ENCODE results near the gene EFCAB5.
"Not testable (repeated sequence)": the region's sequence is repeated elsewhere in the genome, so short reads cannot be mapped to it uniquely, and the experiment has no call there.

Gene EFCAB5

DNA sequence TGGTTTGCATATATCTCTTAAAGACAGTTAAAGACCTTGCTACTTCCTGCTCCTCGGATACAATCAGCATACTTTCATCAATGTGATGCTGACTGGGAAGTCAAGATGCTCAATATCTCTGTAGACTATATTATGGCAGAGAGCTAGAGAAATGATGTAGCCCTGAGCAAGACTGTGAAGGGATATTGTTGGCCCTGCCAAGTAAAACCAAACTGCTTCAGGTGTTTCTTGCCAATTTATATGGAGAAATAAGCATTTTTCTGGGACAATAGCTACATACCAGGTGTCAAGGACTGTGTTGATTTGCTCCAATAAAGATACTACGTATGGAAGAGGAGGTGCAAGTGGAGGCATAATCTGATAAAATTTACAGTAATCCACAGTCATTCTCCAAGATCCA lies 4.7 kb upstream of the EFCAB5 start:
- no peak for DNase-seq

DNA sequence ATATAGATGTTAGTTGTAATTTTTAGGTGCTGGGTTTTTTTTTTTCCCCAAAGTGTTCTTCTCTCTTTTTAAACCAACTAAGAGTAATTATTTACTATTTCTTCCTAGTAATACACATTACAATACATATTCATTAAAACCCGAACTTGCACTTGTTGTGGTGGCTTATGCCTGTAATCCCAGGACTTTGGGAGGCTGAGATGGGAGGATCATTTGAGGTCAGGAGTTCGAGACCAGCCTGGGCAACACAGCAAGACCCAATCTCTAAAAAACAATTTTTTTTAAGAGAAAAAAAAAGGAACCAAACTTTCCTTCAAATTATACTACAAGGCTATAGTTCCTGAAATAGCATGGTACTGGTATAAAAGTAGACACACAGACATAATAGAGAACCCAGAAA lies 3.8 kb downstream of the EFCAB5 start:
- DNase-seq, result no peak

DNA sequence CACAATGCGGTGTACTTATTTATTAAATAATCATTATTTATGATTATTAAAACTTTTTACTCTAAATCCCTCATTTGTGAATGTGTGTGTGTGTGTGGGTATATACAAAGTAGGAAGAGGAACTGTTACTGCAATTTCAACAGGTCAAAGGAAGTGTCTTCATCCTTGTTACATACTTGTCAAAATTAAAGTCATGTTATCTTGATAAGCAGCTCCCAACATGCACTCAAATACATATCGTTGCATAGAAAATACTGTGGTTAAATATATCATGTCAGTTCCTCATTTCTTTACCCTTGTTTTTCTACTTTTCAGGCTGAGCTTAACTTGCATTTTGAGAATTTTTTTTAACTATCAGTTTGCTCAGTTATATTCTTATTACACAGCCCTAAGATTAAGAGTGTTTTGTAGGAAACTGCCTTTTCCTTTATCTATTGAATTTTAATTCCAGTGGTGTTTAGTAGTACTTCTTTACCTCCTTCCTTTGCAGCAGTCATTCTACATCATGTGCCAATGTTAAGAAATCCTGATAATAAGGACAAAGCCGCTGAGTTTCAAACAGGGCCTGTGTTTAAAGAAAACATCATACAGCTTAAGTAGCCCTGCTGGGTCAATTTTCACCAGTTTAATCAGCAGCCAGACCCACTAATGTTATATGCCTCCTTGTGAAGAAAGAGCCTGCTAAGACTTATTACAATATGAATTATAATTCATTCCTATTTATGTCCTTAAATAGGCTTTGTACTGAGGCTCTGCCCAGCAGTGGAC lies 7.2 kb downstream of the EFCAB5 start:
- no peak for DNase-seq

GRCh38 chr17:29949696-29950095 lies 8.3 kb downstream of the EFCAB5 start:
- no peak for DNase-seq

DNA sequence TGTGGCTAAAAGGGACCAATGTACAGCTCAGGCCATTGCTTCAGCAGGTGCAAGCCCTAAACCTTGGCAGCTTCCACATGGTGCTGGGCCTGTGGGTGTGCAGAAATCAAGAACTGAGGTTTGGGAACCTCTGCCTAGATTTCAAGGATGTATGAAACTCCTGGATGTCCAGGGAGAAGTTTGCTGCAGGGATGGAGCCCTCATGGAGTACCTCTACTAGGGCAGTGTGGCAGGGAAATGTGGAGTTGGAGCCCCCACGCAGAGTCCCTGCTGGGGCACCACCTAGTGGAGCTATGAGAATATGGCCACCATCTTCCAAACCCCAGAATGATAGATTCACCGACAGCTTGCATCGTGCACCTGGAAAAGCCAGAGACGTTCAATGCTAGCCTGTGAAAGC lies 13.0 kb downstream of the EFCAB5 start:
- no peak for DNase-seq

- no peak for DNase-seq
These were observed 14.8 kb downstream of the EFCAB5 start for GRCh38 chr17:29956225-29956624.

- DNase-seq, result not testable (repeated sequence)
These were observed 16.1 kb downstream of the EFCAB5 start for GRCh38 chr17:29957488-29957887.

DNA sequence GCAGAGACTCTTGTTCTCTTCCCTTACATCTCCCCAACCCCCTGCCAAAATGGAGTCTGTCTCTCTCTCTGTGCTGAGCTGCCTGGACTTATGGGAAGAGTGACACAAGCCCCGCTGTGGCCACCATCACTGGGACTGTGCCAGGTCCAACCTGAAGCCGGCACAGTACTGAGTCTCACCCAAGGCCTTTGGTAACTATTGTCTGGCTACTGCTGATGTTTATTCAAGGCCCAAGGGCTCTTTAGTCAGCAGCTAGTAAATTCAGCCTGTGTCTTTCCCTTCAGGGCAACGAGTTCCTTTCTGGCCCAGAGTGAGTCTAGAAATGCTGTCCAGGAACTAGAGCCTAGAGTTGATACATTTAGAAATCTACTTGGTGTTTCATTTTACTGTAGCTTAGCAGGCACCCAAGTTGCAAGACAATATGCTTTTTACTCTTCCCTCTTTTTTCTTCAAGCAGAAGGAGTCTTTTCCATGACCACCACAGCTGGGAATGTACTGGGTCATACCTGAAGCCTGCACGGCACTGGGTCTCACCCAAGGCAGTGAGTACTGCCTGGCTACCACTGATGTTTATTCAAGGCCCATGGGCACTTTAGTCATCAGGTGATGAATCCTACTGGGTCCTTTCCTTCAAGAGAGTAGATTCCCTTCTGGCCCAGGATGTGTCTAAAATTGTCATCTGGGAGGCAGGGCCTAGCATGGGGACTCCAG lies 17.7 kb downstream of the EFCAB5 start:
- DNase-seq, result no peak

GRCh38 chr17:29959658-29960337 lies 18.4 kb downstream of the EFCAB5 start:
- DNase-seq, result no peak

DNA sequence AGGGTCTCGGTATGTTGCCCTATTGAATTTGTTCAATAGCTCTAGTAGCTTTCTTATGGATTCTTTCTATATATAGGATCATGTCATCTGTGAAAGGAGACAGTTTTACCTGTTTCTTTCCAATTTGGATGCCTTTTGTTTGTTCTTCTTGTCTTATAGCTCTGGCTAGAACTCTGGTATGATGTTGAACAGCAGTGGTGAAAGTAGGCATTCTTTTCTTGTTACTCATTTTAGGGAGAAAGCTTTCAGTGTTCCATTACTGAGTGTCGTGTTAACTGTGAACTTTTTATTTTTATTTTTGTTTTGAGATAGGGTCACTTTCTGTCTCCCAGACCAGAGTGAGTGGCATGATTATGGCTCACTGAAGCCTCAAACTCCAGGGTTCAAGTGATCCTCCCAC lies 21.2 kb downstream of the EFCAB5 start:
- DNase-seq, result no peak

DNA sequence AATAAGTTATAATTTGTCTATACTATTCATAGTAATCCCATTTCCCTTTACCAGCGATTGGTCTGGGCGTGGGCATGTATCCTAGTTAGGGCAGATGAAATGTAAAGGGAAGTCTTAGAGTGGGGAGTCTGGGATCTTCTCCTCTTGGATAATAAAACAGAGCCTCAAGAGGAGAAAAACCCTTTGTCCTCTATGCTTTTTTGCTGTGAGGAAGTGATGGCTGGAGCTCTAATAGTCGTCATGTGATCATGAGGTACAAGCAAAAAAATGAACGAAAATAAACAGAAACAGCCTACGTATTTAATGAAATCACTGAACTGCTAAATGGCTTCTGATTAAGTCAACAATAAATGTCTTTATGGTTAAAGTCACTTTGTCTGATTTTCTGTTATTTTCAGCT lies 26.8 kb downstream of the EFCAB5 start:
- no peak for DNase-seq

DNA sequence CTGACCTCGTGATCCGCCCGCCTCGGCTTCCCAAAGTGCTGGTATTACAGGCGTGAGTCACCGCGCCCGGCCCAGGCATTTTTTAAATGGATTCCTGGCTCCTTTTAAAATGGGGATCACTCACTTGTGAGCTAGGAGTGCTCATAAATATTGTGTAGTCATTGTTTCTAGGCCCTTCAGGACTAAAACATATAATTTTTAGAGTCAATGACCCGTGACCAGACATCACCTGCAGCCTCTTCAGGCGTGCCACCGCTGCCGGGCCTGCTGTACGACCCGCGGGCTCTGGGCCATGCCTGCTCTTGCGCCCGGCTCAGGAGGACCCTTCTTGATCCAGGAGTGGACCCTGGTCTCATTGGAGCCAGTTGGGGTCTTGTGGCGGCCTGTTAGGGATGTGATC lies 30.8 kb downstream of the EFCAB5 start:
- no peak for DNase-seq

DNA sequence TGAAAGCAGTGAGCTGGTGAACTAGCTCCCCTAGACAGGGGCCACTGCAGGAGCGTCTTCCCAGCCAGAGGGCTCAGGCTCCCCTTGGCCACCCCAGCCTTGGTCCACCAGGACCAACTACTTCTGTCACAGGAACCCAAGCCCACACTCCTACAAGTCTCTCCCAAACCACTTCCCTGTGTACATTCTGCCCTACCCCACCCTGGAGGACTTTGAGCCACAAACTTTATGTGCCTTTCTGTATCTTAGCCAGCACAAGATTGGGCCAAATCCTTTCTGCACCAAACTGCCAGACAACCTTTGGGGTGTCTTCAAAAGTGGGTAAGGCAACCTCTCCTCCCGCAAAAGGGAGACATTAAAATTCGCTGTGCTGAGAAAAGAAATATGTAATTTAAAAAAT lies 31.6 kb downstream of the EFCAB5 start:
- DNase-seq, result no peak

DNA sequence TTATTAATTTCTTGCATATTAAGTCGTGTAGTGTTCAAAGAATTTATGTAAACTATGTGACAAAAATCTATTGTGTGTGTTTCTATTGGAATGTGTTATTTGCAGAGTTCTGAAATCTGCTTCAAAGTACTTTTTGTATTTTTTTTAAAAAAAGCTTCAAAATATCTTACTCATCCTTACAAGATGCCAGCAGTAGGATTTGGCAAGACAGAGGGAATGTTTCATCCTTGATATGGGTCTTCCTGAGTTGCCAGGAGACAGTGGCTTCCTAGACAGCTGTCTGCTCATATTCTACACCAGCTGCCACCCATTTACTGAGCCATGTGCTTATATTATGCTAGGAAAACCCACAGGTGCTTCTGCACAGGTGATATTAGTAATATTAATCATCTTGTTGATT lies 36.4 kb downstream of the EFCAB5 start:
- no peak for DNase-seq

DNA sequence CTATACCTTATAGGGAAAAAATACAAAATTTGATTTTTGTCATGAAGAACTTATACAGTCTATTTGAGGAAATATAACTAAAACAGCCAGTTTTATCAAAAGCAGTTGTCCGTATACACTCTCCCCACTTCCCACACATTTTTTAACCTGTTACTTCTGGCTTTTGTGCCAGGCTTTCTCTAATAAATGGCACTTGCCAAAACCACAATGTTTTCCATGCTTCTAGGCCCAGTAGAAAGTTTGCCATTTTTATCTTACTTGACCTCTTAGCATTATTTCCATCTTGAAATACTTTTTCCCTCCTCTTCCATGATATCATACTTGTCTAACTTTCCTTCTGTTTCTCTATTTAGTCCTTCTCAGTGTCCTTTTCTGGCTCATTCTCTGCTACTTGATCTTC lies 38.8 kb downstream of the EFCAB5 start:
- no peak for DNase-seq

DNA sequence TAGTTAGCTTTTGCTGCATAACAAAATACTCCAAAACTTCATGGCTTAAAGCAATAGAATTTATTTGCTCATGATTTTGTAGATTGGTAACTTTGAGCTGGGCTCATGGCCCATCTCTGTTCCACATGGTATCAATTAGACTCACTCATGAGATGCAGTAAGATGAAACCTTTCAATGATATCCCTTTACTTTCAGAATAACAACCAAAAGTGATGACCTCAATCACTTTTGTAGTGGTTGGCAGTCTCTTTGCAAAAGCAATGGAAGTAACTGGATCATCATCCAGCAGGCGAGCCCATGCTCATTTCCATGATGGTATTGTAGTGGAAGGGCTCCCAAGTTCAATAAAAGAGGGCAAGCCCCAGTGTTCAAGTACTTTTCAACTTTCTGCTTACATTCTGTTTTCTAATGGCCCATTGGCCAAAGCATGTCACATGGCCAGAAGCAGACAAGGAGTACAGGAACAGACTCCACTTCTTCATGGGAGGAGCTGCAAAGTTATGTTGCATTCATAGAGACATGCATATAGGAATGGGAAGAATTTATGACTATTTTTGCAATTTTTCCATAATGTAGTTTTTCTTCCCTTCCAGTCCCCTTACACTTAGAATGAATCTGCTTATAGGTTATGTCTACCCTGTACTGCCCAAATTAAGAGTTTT lies 41.7 kb downstream of the EFCAB5 start:
- no peak for DNase-seq

DNA sequence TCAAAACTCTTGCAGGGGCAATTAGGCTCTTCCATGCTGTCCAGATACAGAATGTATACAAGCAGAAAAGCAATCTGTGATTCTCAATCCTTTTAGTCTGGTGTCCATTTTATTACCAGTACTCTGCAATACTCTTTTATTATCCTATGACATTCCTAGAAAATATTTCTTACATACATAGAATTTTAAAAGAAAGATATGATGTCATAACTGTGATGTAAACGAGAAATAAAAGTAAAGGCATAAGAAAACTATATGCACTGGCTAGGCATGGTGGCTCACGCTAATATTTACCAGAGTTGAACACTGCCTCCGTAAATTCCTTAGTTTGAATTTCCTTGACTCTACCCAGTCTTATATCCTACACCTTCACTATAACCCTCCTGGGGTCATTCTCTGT lies 55.0 kb downstream of the EFCAB5 start:
- no peak for DNase-seq

DNA sequence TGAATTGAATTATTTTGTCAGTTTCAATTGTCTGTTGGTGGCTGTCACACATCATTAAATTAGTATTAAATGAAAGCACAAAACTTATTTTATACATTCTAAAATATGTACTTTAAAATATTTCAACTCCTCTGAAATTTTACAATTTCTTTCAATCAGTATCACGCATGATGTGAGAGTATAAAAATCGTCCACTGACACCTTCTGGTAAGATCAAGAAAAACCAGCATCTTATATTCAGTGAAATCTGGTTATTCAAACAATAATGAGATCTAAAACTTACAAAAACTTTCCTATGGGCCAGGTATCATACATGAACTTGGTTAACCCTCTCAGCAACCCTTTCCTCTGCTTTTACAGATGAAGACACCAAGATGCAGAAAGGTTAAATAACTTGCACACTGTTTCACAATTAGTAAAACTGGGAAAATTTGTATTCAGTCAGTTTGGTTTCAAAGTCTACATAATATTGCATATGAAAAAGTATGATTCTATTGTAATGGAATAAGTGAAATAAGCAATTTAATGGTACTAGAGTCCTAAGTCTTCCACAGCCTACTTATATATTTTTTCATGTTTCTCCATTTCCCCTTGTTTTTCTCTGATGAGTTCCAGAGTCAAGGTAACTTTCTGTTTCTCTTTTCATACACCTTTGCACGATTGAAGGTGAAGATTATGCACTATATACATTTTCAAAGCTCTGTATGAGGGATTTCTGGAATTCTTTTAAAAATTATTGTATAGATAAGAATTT lies 58.7 kb downstream of the EFCAB5 start:
- no peak for DNase-seq

DNA sequence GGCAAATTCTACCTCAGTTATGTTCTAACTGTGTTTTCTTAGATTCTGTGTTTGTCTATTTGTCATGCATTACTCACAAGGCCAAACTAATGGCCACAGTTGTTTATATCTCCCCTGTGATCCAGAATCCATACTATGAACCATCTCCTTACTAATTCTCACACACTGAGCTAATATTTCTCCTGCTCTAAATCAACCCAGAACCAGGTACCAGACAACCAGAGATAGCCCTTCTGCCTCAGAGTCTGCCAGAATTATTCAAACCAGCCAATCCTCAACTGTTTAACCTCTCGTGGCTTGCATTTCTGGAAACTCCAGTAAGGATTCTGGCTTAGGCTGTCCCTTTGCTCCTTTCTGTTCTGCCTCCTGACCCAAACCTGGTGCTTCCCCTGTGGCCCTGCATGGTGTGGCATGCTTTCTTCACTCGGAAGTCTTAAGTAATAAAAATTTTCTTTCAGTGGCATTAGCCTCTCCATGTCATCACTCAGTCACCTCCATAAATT lies 59.4 kb downstream of the EFCAB5 start:
- no peak for DNase-seq

GRCh38 chr17:30002088-30002487 lies 60.7 kb downstream of the EFCAB5 start:
- DNase-seq, result no peak

GRCh38 chr17:30005709-30006320 lies 64.4 kb downstream of the EFCAB5 start:
- DNase-seq, result no peak

GRCh38 chr17:30011934-30012333 lies 70.5 kb downstream of the EFCAB5 start:
- DNase-seq, result not testable (repeated sequence)

Measured in cerebellar nuclear complex (tissue), 1 donor.